HepG2 (cell line): Measurements from ENCODE around the gene KIAA0232. TPM values are rescaled to one million over a fixed set of nuclear protein-coding genes. Genes with fewer than 3 reads are reported as not detected.

ENCODE experiments used
- ELF4 ChIP-seq: sonication (generic); formaldehyde crosslinking; IDR thresholded peaks from 2 replicates; pipeline ENCODE4 v1.5.0; 2020; ENCODE audit warnings: missing genetic modification reagents, mild to moderate bottlenecking, moderate library complexity, borderline replicate concordance
- HNF4G ChIP-seq, 2 experiments: sonication (generic) in 1 of 2; formaldehyde crosslinking in 1 of 2; IDR thresholded peaks; 2 replicates each; pipeline versions ENCODE4 v1.4.0 to v1.6.1; 2011 to 2020; ENCODE audit warnings: borderline replicate concordance in 2 of 2, low read depth in 2 of 2, mild to moderate bottlenecking in 2 of 2, low read length in 1 of 2, missing genetic modification reagents in 1 of 2, moderate library complexity in 1 of 2
- HOXA9 ChIP-seq: sonication (generic); formaldehyde crosslinking; IDR thresholded peaks from 2 replicates; pipeline ENCODE4 v1.8.1; 2022; ENCODE audit warnings: missing genetic modification reagents, mild to moderate bottlenecking, moderate library complexity, borderline replicate concordance
- PCBP2 ChIP-seq: fragments of 200-400 bp; formaldehyde crosslinking; optimal IDR thresholded peaks from 2 replicates; pipeline ENCODE3; 2018; ENCODE audit warnings: low read length, low read depth; ENCODE audit not compliant: poor library complexity, severe bottlenecking
- SALL1 ChIP-seq: sonication (generic); formaldehyde crosslinking; IDR thresholded peaks from 2 replicates; pipeline ENCODE4 v1.8.0; 2022; ENCODE audit warnings: mild to moderate bottlenecking, missing genetic modification reagents
- TAF1 ChIP-seq: sonication (generic); formaldehyde crosslinking; IDR thresholded peaks from 2 replicates; pipeline ENCODE4 v1.4.0; 2020; ENCODE audit warnings: missing genetic modification reagents
- TEAD3 ChIP-seq: optimal IDR thresholded peaks from 2 replicates; pipeline ENCODE3; 2016; ENCODE audit warnings: borderline replicate concordance
- ZBTB38 ChIP-seq: sonication (generic); formaldehyde crosslinking; IDR thresholded peaks from 2 replicates; pipeline ENCODE4 v1.5.1; 2020; ENCODE audit warnings: mild to moderate bottlenecking, missing genetic modification reagents
- ZNF296 ChIP-seq: sonication (generic); formaldehyde crosslinking; conservative IDR thresholded peaks from 2 replicates; pipeline ENCODE4 v1.5.0; 2020; ENCODE audit warnings: mild to moderate bottlenecking, missing genetic modification reagents
- ZNF317 ChIP-seq: sonication (generic); formaldehyde crosslinking; IDR thresholded peaks from 2 replicates; pipeline ENCODE4 v1.5.0; 2020; ENCODE audit warnings: mild to moderate bottlenecking, missing genetic modification reagents
- ZNF598 ChIP-seq: sonication (generic); formaldehyde crosslinking; IDR thresholded peaks from 2 replicates; pipeline ENCODE4 v1.5.1; 2020; ENCODE audit warnings: mild to moderate bottlenecking, missing genetic modification reagents, borderline replicate concordance
- polyA plus RNA-seq, 8 experiments: library from polyadenylated mRNA; depleted of rRNA in 3 of 8; stranded (reverse) in 7 of 8; unstranded in 1 of 8; fragments of >200 nt; fragmentation: Illumina TruSeq in 4 of 8; extraction: Trizol in 4 of 8; gene quantifications; 2 replicates each; pipeline versions ENCODE4 v1.2.1 to v1.2.3, GENCODE V29; 2011 to 2016; ENCODE audit warnings: low read depth in 4 of 8, missing spikeins in 1 of 8, mixed read lengths in 1 of 8; ENCODE audit not compliant: insufficient read depth in 1 of 8
- total RNA-seq, 5 experiments: library from RNA; depleted of rRNA; stranded (reverse); fragments of >200 nt; fragmentation: Illumina TruSeq; extraction: Trizol; gene quantifications; 2 replicates each; pipeline ENCODE4 v1.2.3, GENCODE V29; 2016; ENCODE audit warnings: low read depth in 1 of 5
- TF ChIP-seq, protein P1 (sequence below): sonication (generic); formaldehyde crosslinking; IDR thresholded peaks from 2 replicates; pipeline ENCODE4 v1.4.0; 2020; ENCODE audit warnings: mild to moderate bottlenecking, missing genetic modification reagents, borderline replicate concordance
- TF ChIP-seq, protein P2 (sequence below): sonication (generic); formaldehyde crosslinking; IDR thresholded peaks from 2 replicates; pipeline ENCODE4 v1.5.1; 2020; ENCODE audit warnings: mild to moderate bottlenecking, missing genetic modification reagents, moderate library complexity
- TF ChIP-seq, protein P3 (sequence below): sonication (generic); formaldehyde crosslinking; IDR thresholded peaks from 2 replicates; pipeline ENCODE4 v1.5.1; 2020; ENCODE audit warnings: missing genetic modification reagents, mild to moderate bottlenecking, borderline replicate concordance

The KIAA0232 gene
- total and polyA plus RNA-seq, 2 of the 13 experiments (the other 11 are each of a cell fraction or from before 2014, with no cell fraction given), result 7.8 to 17.1 TPM

DNA sequence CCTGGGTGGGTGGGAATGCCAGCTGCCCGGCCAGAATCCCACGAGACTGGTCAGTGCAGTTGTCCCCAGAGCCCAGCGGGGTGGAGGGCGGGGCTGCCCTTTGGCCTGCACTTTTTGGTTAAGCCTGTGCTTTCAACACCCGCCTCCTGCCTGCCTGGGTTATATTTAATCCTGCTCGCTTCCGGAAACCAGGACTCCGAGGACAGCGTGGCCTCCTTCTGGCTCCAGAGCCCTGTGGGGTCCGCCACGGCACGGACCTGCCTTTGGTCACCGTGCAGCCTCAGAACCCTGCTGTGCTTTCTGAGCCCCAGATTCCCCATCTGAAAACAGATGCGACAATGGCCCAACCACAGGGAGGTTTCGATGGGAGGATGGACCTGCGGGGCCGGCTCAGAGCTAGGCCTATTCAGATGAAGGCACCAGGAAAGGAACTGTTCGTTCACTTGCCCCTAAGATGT, 29.4 kb upstream of the KIAA0232 start (continued):
- TF ChIP-seq, protein P1, sequence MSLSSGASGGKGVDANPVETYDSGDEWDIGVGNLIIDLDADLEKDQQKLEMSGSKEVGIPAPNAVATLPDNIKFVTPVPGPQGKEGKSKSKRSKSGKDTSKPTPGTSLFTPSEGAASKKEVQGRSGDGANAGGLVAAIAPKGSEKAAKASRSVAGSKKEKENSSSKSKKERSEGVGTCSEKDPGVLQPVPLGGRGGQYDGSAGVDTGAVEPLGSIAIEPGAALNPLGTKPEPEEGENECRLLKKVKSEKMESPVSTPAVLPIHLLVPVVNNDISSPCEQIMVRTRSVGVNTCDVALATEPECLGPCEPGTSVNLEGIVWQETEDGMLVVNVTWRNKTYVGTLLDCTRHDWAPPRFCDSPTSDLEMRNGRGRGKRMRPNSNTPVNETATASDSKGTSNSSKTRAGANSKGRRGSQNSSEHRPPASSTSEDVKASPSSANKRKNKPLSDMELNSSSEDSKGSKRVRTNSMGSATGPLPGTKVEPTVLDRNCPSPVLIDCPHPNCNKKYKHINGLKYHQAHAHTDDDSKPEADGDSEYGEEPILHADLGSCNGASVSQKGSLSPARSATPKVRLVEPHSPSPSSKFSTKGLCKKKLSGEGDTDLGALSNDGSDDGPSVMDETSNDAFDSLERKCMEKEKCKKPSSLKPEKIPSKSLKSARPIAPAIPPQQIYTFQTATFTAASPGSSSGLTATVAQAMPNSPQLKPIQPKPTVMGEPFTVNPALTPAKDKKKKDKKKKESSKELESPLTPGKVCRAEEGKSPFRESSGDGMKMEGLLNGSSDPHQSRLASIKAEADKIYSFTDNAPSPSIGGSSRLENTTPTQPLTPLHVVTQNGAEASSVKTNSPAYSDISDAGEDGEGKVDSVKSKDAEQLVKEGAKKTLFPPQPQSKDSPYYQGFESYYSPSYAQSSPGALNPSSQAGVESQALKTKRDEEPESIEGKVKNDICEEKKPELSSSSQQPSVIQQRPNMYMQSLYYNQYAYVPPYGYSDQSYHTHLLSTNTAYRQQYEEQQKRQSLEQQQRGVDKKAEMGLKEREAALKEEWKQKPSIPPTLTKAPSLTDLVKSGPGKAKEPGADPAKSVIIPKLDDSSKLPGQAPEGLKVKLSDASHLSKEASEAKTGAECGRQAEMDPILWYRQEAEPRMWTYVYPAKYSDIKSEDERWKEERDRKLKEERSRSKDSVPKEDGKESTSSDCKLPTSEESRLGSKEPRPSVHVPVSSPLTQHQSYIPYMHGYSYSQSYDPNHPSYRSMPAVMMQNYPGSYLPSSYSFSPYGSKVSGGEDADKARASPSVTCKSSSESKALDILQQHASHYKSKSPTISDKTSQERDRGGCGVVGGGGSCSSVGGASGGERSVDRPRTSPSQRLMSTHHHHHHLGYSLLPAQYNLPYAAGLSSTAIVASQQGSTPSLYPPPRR (CRISPR knock-in tag), result peak; percentile 76; the same call in 1 of the 2 replicates
- TF ChIP-seq HOXA9 (CRISPR knock-in tag) (no peak), ELF4 (CRISPR knock-in tag) (peak; percentile 66; the same call in 1 of the 2 replicates), HNF4G (IDR thresholded peaks at IDR 0.05; ENCODE audit: borderline replicate concordance, low read depth, low read length) (peak; percentile 74; the same call in 1 of the 2 replicates), HNF4G (CRISPR knock-in tag; IDR thresholded peaks at IDR 0.05; ENCODE audit: borderline replicate concordance, low read depth) (peak; percentile 47; the same call in 1 of the 2 replicates), TAF1 (CRISPR knock-in tag) (peak; percentile 93), TEAD3 (CRISPR knock-in tag) (peak; percentile 41), SALL1 (CRISPR knock-in tag) (peak; percentile 96), ZNF317 (CRISPR knock-in tag) (peak; percentile 42; the same call in 1 of the 2 replicates), PCBP2 (no peak), ZNF296 (CRISPR knock-in tag) (peak; percentile 93), ZBTB38 (peak; percentile 69; the same call in 1 of the 2 replicates), ZNF598 (0 out of 2 replicates have a peak, but pooled peaks have one; percentile 30)
- TF ChIP-seq, protein P2, sequence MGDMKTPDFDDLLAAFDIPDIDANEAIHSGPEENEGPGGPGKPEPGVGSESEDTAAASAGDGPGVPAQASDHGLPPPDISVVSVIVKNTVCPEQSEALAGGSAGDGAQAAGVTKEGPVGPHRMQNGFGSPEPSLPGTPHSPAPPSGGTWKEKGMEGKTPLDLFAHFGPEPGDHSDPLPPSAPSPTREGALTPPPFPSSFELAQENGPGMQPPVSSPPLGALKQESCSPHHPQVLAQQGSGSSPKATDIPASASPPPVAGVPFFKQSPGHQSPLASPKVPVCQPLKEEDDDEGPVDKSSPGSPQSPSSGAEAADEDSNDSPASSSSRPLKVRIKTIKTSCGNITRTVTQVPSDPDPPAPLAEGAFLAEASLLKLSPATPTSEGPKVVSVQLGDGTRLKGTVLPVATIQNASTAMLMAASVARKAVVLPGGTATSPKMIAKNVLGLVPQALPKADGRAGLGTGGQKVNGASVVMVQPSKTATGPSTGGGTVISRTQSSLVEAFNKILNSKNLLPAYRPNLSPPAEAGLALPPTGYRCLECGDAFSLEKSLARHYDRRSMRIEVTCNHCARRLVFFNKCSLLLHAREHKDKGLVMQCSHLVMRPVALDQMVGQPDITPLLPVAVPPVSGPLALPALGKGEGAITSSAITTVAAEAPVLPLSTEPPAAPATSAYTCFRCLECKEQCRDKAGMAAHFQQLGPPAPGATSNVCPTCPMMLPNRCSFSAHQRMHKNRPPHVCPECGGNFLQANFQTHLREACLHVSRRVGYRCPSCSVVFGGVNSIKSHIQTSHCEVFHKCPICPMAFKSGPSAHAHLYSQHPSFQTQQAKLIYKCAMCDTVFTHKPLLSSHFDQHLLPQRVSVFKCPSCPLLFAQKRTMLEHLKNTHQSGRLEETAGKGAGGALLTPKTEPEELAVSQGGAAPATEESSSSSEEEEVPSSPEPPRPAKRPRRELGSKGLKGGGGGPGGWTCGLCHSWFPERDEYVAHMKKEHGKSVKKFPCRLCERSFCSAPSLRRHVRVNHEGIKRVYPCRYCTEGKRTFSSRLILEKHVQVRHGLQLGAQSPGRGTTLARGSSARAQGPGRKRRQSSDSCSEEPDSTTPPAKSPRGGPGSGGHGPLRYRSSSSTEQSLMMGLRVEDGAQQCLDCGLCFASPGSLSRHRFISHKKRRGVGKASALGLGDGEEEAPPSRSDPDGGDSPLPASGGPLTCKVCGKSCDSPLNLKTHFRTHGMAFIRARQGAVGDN (CRISPR knock-in tag), result peak; percentile 97
- TF ChIP-seq, protein P3, sequence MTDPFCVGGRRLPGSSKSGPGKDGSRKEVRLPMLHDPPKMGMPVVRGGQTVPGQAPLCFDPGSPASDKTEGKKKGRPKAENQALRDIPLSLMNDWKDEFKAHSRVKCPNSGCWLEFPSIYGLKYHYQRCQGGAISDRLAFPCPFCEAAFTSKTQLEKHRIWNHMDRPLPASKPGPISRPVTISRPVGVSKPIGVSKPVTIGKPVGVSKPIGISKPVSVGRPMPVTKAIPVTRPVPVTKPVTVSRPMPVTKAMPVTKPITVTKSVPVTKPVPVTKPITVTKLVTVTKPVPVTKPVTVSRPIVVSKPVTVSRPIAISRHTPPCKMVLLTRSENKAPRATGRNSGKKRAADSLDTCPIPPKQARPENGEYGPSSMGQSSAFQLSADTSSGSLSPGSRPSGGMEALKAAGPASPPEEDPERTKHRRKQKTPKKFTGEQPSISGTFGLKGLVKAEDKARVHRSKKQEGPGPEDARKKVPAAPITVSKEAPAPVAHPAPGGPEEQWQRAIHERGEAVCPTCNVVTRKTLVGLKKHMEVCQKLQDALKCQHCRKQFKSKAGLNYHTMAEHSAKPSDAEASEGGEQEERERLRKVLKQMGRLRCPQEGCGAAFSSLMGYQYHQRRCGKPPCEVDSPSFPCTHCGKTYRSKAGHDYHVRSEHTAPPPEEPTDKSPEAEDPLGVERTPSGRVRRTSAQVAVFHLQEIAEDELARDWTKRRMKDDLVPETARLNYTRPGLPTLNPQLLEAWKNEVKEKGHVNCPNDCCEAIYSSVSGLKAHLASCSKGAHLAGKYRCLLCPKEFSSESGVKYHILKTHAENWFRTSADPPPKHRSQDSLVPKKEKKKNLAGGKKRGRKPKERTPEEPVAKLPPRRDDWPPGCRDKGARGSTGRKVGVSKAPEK (CRISPR knock-in tag), result peak; percentile 79; the same call in 1 of the 2 replicates
